ENCODE results near the gene CTSH. TPM values are rescaled to one million over a fixed set of nuclear protein-coding genes. Genes with fewer than 3 reads are reported as not detected.

The CTSH gene
- total and polyA plus RNA-seq, 2 donors (not counting 1 experiment from before 2014, with no cell fraction given) = 5.3 to 6.9 TPM

- H3K36me3 ChIP-seq (ENCODE audit: control insufficient read depth, insufficient read depth, low read length) = no peaks in the 10 kb centered on the region
- no peaks in the 10 kb centered on the region for H3K27me3 ChIP-seq (ENCODE audit: control insufficient read depth, insufficient read depth, low read length)
- H3K4me3 ChIP-seq (replicated peaks in 1 of 4; ENCODE audit: control extremely low read depth in 1 of 4, insufficient read depth in 1 of 4, low read depth in 3 of 4, low read length in 4 of 4) = no peak overlapping the region
- no peak overlapping the region for H3K9ac ChIP-seq (ENCODE audit: insufficient read depth, low read length)
- DNase-seq (ENCODE audit: low read depth in 2 of 2) = no peak
- TF ChIP-seq EZH2 (IDR thresholded peaks at IDR 0.05; ENCODE audit: low read length, missing control alignments) (no peak), CTCF (conservative IDR thresholded peaks at IDR 0.05 in 1 of 2, IDR thresholded peaks at IDR 0.05 in 1 of 2; ENCODE audit: low read depth in 1 of 2, low read length in 2 of 2) (no peak)
- H3K4me2 ChIP-seq (ENCODE audit: extremely low read depth, insufficient read depth, low read length) = no peak overlapping the region
- H3K9me3 ChIP-seq (ENCODE audit: control insufficient read depth, insufficient read depth, low read depth, low read length) = no peaks in the 10 kb centered on the region
- H2AFZ ChIP-seq (ENCODE audit: low read length) = no peak overlapping the region
- peaks cover 7% of the 10 kb centered on the region for H3K4me1 ChIP-seq (ENCODE audit: control insufficient read depth, extremely low read depth, insufficient read depth, low read length)
- no peaks in the 10 kb centered on the region for H4K20me1 ChIP-seq (ENCODE audit: control insufficient read depth, extremely low read depth, insufficient read depth, low read length)
- H3K27ac ChIP-seq (ENCODE audit: insufficient read depth, low read length) = no peak overlapping the region
- H3K79me2 ChIP-seq (ENCODE audit: control insufficient read depth, insufficient read depth, low read length) = no peaks in the 10 kb centered on the region
Measured at GRCh38 chr15:78984041-78984440, 39.2 kb upstream of the CTSH start.

- no peak for TF ChIP-seq EZH2 (IDR thresholded peaks at IDR 0.05; ENCODE audit: low read length, missing control alignments)
- TF ChIP-seq CTCF (conservative IDR thresholded peaks at IDR 0.05 in 1 of 2, IDR thresholded peaks at IDR 0.05 in 1 of 2; ENCODE audit: low read depth in 1 of 2, low read length in 2 of 2) = no peak
- Histone ChIP-seq H3K4me3 (replicated peaks in 1 of 4; ENCODE audit: control extremely low read depth in 1 of 4, insufficient read depth in 1 of 4, low read depth in 3 of 4, low read length in 4 of 4) (no peak overlapping the region), H3K36me3 (ENCODE audit: control insufficient read depth, insufficient read depth, low read length) (no peaks in the 10 kb centered on the region), H3K4me2 (ENCODE audit: extremely low read depth, insufficient read depth, low read length) (no peak overlapping the region), H3K9me3 (ENCODE audit: control insufficient read depth, insufficient read depth, low read depth, low read length) (no peaks in the 10 kb centered on the region), H3K79me2 (ENCODE audit: control insufficient read depth, insufficient read depth, low read length) (no peaks in the 10 kb centered on the region), H2AFZ (ENCODE audit: low read length) (no peak overlapping the region), H3K27me3 (ENCODE audit: control insufficient read depth, insufficient read depth, low read length) (no peaks in the 10 kb centered on the region), H3K27ac (ENCODE audit: insufficient read depth, low read length) (no peak overlapping the region), H4K20me1 (ENCODE audit: control insufficient read depth, extremely low read depth, insufficient read depth, low read length) (no peaks in the 10 kb centered on the region), H3K9ac (ENCODE audit: insufficient read depth, low read length) (no peak overlapping the region), H3K4me1 (ENCODE audit: control insufficient read depth, extremely low read depth, insufficient read depth, low read length) (peaks cover 3% of the 10 kb centered on the region)
- DNase-seq (ENCODE audit: low read depth in 2 of 2) = no peak
Measured at GRCh38 chr15:78983146-78983918, 38.5 kb upstream of the CTSH start.

GRCh38 chr15:78982736-78983135 is 37.9 kb upstream of the CTSH start:
- Histone ChIP-seq H3K27ac (ENCODE audit: insufficient read depth, low read length) (no peak overlapping the region), H3K9ac (ENCODE audit: insufficient read depth, low read length) (no peak overlapping the region), H2AFZ (ENCODE audit: low read length) (no peak overlapping the region), H3K27me3 (ENCODE audit: control insufficient read depth, insufficient read depth, low read length) (no peaks in the 10 kb centered on the region), H3K4me1 (ENCODE audit: control insufficient read depth, extremely low read depth, insufficient read depth, low read length) (no peaks in the 10 kb centered on the region), H3K36me3 (ENCODE audit: control insufficient read depth, insufficient read depth, low read length) (no peaks in the 10 kb centered on the region), H3K9me3 (ENCODE audit: control insufficient read depth, insufficient read depth, low read depth, low read length) (no peaks in the 10 kb centered on the region), H3K4me3 (replicated peaks in 1 of 4; ENCODE audit: control extremely low read depth in 1 of 4, insufficient read depth in 1 of 4, low read depth in 3 of 4, low read length in 4 of 4) (no peak overlapping the region), H3K4me2 (ENCODE audit: extremely low read depth, insufficient read depth, low read length) (no peak overlapping the region), H3K79me2 (ENCODE audit: control insufficient read depth, insufficient read depth, low read length) (no peaks in the 10 kb centered on the region), H4K20me1 (ENCODE audit: control insufficient read depth, extremely low read depth, insufficient read depth, low read length) (no peaks in the 10 kb centered on the region)
- no peak for TF ChIP-seq CTCF (conservative IDR thresholded peaks at IDR 0.05 in 1 of 2, IDR thresholded peaks at IDR 0.05 in 1 of 2; ENCODE audit: low read depth in 1 of 2, low read length in 2 of 2)
- no peak for TF ChIP-seq EZH2 (IDR thresholded peaks at IDR 0.05; ENCODE audit: low read length, missing control alignments)
- DNase-seq (ENCODE audit: low read depth in 2 of 2) = no peak
